ENCODE results near the gene NCOR2. TPM values are rescaled to one million over a fixed set of nuclear protein-coding genes. Genes with fewer than 3 reads are reported as not detected.
"Not testable (repeated sequence)": the region's sequence is repeated elsewhere in the genome, so short reads cannot be mapped to it uniquely, and the experiment has no call there.

The NCOR2 gene
- total RNA-seq, 4 donors from 2014 or later, result 105 to 330 (median 148) TPM

DNA sequence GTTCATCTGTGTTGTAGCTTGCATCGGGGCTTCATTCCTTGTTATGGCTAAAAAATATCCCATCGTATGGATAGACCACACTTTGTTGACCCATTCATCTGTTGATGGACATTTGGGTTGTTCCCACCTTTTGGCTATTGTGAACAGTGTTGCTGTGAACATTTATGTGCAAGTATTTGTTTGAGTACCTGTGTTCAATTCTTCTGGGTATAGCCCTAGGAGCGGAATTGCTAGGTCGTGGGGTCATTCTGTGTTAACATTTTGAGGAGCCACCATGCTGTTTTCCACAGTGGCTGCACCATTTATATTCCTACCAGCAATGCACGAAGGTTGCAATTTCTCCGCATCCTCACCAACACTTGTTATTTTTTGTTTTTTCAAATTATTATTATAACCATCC lies 23.0 kb upstream of the NCOR2 start:
- TF ChIP-seq, protein P1, sequence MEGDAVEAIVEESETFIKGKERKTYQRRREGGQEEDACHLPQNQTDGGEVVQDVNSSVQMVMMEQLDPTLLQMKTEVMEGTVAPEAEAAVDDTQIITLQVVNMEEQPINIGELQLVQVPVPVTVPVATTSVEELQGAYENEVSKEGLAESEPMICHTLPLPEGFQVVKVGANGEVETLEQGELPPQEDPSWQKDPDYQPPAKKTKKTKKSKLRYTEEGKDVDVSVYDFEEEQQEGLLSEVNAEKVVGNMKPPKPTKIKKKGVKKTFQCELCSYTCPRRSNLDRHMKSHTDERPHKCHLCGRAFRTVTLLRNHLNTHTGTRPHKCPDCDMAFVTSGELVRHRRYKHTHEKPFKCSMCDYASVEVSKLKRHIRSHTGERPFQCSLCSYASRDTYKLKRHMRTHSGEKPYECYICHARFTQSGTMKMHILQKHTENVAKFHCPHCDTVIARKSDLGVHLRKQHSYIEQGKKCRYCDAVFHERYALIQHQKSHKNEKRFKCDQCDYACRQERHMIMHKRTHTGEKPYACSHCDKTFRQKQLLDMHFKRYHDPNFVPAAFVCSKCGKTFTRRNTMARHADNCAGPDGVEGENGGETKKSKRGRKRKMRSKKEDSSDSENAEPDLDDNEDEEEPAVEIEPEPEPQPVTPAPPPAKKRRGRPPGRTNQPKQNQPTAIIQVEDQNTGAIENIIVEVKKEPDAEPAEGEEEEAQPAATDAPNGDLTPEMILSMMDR (IDR thresholded peaks at IDR 0.05), result no peak
- no peak for TF ChIP-seq POLR2A (IDR thresholded peaks at IDR 0.05)
- H3K36me3 ChIP-seq, result no peaks in the 10 kb centered on the region
- no peak overlapping the region for H3K27ac ChIP-seq
- DNase-seq, result no peak
- no peaks in the 10 kb centered on the region for H3K9me3 ChIP-seq
- no peak overlapping the region for H3K4me3 ChIP-seq
- peaks cover 0 to 6% (median 0%) of the 10 kb centered on the region in 4 donors for H3K4me1 ChIP-seq
- no peaks in the 10 kb centered on the region for H3K27me3 ChIP-seq

DNA sequence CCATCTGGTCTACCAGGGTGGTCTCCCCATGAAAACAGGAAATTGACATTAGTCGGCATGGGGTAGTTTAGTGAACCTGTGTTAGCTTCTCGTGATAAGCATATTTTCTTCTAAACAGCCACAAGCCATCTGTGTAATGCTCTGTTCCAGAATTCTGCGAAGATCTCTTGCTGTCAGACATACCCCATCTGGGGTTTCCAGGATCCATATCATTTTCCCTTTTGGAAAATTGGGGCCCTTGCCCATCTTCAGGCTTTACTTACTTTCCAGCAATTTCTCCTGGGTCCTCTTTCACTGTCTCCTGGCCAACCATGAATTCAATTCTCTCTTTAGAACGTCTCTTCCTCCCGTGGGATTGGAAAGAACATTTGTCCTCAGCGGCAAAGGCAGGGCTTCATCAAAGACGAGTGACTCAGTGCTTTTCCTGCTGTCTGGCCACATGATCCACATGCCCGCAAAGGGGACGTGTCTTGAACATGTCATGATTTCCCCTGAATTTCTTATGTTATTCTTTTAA lies 21.4 kb upstream of the NCOR2 start:
- no peak for DNase-seq
- H3K27me3 ChIP-seq, result no peaks in the 10 kb centered on the region
- TF ChIP-seq, protein P1 (IDR thresholded peaks at IDR 0.05), result no peak
- TF ChIP-seq POLR2A (IDR thresholded peaks at IDR 0.05), result no peak
- H3K9me3 ChIP-seq, result no peaks in the 10 kb centered on the region
- peak overlapping the region in 2 of 4 donors; percentile 33 to 46 for H3K27ac ChIP-seq
- H3K36me3 ChIP-seq, result no peaks in the 10 kb centered on the region
- H3K4me3 ChIP-seq, result no peak overlapping the region
- peaks cover 0 to 6% (median 0%) of the 10 kb centered on the region in 4 donors for H3K4me1 ChIP-seq

DNA sequence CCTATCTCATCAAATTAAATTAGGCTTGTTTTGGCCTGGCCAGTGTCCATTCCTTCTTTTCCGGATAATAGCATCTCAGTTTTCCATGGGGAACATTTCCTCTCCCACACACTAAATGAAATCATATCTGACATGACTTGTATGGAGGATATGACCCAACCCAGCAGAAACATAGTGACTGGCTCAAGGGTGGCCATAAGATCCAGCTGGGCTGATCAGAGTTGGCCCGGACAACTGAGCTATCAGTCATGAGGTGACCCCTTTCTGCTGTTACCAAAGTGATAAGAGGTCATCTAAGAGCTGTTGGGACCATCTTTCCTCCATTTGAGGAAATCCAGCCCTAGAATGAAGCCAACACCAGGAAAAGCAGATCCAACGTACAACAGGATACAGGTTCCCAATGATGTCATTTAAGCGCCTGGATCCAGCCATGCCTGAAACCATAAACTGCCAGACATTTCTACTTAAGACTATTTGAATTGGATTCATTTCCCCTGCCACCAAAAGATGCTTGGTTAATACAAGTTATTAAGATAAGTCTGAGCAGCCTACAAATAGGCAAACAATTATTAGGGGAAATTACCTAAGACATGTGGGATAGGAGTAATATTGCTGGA lies 20.7 kb upstream of the NCOR2 start:
- Histone ChIP-seq H3K4me1 (peaks cover 0 to 6% (median 0%) of the 10 kb centered on the region in 4 donors), H3K4me3 (no peak overlapping the region), H3K36me3 (no peaks in the 10 kb centered on the region), H3K27me3 (no peaks in the 10 kb centered on the region), H3K9me3 (no peaks in the 10 kb centered on the region), H3K27ac (peak overlapping the region in 1 of 4 donors; percentile 46)
- TF ChIP-seq, protein P1 (IDR thresholded peaks at IDR 0.05), result no peak
- TF ChIP-seq POLR2A (IDR thresholded peaks at IDR 0.05), result no peak
- DNase-seq, result no peak

DNA sequence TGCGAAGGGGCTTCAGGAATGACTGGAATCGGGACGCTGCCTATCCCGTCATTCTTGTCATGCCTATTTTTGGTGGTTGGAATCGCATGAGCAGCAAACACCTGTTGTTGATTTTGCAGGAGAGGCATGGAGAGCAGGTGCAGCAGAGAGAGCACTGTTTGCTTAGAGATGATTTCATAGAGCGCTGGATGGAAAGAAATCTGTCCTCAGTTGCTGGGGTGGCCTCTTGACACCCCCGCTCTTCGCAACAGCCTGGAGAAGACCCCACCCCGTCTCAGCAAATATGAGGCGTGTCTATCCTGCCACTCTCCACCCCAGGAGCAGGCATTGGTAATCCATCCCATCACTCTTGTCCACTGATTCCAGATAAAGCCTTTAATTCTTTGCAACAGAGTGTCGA lies 19.3 kb upstream of the NCOR2 start:
- Histone ChIP-seq H3K9me3 (no peaks in the 10 kb centered on the region), H3K4me1 (peaks cover 0 to 6% (median 0%) of the 10 kb centered on the region in 4 donors), H3K36me3 (no peaks in the 10 kb centered on the region), H3K4me3 (no peak overlapping the region), H3K27ac (no peak overlapping the region), H3K27me3 (no peaks in the 10 kb centered on the region)
- no peak for TF ChIP-seq POLR2A (IDR thresholded peaks at IDR 0.05)
- TF ChIP-seq, protein P1 (IDR thresholded peaks at IDR 0.05), result no peak
- DNase-seq, result no peak

DNA sequence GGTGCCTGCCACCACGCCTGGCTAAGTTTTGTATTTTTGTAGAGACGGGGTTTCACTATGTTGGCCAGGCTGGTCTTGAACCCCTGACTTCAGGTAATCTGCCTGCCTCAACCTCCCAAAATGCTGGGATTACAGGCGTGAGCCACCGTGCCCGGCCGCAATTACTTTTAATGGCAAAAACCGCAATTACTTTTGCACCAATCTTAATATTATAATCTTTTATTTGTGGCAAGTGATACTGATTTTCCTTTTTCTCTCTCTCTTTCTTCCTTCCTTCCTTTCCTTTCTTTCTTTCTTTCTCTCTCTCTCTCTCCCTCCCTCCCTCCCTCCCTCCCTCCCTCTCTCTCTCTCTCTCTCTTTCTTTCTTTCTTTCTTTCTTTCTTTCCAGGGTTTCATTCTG lies 17.1 kb upstream of the NCOR2 start:
- H3K9me3 ChIP-seq, H3K27ac ChIP-seq, H3K27me3 ChIP-seq, DNase-seq, H3K36me3 ChIP-seq, H3K4me3 ChIP-seq, H3K4me1 ChIP-seq: not testable (repeated sequence)

DNA sequence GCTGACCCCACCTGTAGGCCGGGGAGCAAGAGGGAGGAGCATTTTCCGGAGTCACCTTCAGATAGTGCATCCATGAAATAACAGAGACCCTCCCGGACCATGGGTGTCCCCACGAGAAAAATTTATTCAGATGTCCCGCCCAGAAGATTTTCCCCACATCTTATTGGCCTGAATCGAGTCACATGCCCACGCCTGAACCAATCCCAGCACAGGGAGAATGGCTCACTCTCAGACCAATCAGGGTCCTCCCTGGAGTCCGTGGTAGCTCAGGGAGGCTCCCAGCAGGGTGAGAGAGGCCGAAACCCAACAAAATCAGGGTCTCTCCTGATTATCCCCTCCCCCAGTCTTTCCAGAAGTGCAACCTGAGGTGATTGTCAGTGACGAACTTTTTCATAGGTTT lies 16.4 kb upstream of the NCOR2 start:
- Histone ChIP-seq H3K36me3 (no peaks in the 10 kb centered on the region), H3K4me3 (no peak overlapping the region), H3K9me3 (no peaks in the 10 kb centered on the region), H3K4me1 (peaks cover 0 to 6% (median 0%) of the 10 kb centered on the region in 4 donors), H3K27ac (no peak overlapping the region), H3K27me3 (no peaks in the 10 kb centered on the region)
- no peak for TF ChIP-seq POLR2A (IDR thresholded peaks at IDR 0.05)
- TF ChIP-seq, protein P1 (IDR thresholded peaks at IDR 0.05), result no peak
- DNase-seq, result no peak
